ENCODE data around the gene JTB.

JTB gene

DNA sequence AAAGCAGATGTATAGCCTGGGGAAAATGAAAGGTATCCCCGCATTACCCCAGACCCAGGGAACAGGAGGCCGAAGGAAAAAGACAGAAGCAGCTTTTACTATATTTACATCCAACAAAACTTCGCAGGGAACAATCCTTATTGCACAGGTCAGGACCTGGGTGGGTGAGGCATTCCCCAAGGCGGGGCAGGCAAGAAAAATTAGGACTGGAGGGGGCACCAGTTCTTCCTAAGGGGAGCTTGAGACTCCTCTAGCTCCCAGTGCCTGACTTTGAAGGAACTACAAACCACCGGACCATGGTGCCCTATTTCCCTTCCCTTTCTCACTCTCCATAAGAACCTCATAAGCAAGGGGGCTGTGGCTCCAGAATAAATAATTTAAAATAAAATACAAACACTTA is 48.0 kb downstream of the JTB start:
- Histone ChIP-seq H3K9ac (ENCODE audit: low read length) (no peak overlapping the region), H2BK12ac (ENCODE audit: low read length in 2 of 2) (peak overlapping the region; percentile 20 to 65), H3K36me3 (ENCODE audit: control insufficient read depth in 1 of 2, insufficient read depth in 2 of 2, low read depth in 1 of 2, low read length in 2 of 2) (peaks cover 42 to 47% of the 10 kb centered on the region in 2 experiments), H3K14ac (ENCODE audit: low read length in 2 of 2) (no peak overlapping the region), H3K79me1 (replicated peaks; ENCODE audit: low read length, poor library complexity, severe bottlenecking) (peaks cover 1% of the 10 kb centered on the region), H3K4me1 (ENCODE audit: control insufficient read depth, insufficient read depth, low read depth, low read length) (peaks cover 4% of the 10 kb centered on the region), H3K4me3 (ENCODE audit: insufficient read depth in 1 of 2, low read depth in 1 of 2, low read length in 2 of 2) (no peak overlapping the region), H4K8ac (ENCODE audit: low read length) (no peak overlapping the region), H2BK15ac (ENCODE audit: low read depth, poor library complexity, severe bottlenecking) (peak overlapping the region; percentile 39), H3K9me3 (ENCODE audit: control insufficient read depth, low read length) (no peaks in the 10 kb centered on the region), H3K4ac (ENCODE audit: low read depth in 1 of 2, low read length in 2 of 2) (peak overlapping the region in 1 of 2 experiments; percentile 73), H3K23ac (ENCODE audit: low read length in 2 of 2) (no peak overlapping the region), H3K18ac (ENCODE audit: low read depth in 1 of 2, low read length in 2 of 2) (peak overlapping the region; percentile 30 to 91), H2BK120ac (ENCODE audit: low read depth, low read length) (peak overlapping the region; percentile 42), H2AK5ac (ENCODE audit: low read length, severe bottlenecking) (no peak overlapping the region), H2AFZ (ENCODE audit: low read depth, low read length) (no peak overlapping the region), H4K91ac (ENCODE audit: low read length) (no peak overlapping the region), H3K27me3 (ENCODE audit: control insufficient read depth in 1 of 2, insufficient read depth in 1 of 2, low read length in 2 of 2) (no peaks in the 10 kb centered on the region), H3K4me2 (ENCODE audit: low read length, poor library complexity, severe bottlenecking) (no peak overlapping the region), H2BK5ac (ENCODE audit: low read depth, low read length, poor library complexity, severe bottlenecking) (no peak overlapping the region), H3K27ac (ENCODE audit: low read length, poor library complexity, severe bottlenecking) (no peak overlapping the region)
- DNase-seq = no peak
- 95% methylated on average over 4 of the region's 5 CpGs for WGBS

DNA sequence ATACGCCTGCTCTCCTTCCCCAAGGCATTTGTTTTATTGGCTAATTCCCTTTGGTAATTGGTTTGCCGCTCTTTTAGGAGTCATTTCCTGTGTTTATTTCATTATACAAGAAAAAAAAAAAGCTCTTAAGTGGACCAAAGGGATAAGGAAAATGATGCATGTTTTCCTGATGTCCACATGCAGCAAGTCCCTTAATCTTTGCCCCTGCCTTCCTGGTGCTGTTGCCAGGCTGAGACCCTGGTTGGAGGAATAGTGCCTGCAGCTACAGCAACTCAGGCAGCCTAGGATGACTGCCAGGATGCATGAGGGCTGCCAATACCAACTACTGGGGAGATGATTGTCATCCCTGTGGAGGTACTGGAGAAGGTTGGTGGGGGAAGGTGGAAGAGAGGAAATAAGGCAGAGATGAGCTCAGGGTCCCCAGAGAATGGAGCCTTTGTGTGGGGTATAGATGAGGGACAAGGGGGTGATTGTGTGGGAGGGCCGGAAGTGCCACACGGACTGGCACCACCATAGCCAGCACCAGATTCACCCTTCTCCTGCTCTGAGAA is 48.6 kb downstream of the JTB start:
- Histone ChIP-seq H3K4me3 (ENCODE audit: insufficient read depth in 1 of 2, low read depth in 1 of 2, low read length in 2 of 2) (peak overlapping the region in 1 of 2 experiments; percentile 32), H3K4me2 (ENCODE audit: low read length, poor library complexity, severe bottlenecking) (no peak overlapping the region), H2BK12ac (ENCODE audit: low read length in 2 of 2) (peak overlapping the region; percentile 20 to 65), H4K91ac (ENCODE audit: low read length) (no peak overlapping the region), H3K36me3 (ENCODE audit: control insufficient read depth in 1 of 2, insufficient read depth in 2 of 2, low read depth in 1 of 2, low read length in 2 of 2) (peaks cover 36 to 42% of the 10 kb centered on the region in 2 experiments), H3K79me1 (replicated peaks; ENCODE audit: low read length, poor library complexity, severe bottlenecking) (peaks cover 1% of the 10 kb centered on the region), H2AK5ac (ENCODE audit: low read length, severe bottlenecking) (no peak overlapping the region), H3K18ac (ENCODE audit: low read depth in 1 of 2, low read length in 2 of 2) (peak overlapping the region; percentile 50 to 91), H3K9me3 (ENCODE audit: control insufficient read depth, low read length) (no peaks in the 10 kb centered on the region), H3K27me3 (ENCODE audit: control insufficient read depth in 1 of 2, insufficient read depth in 1 of 2, low read length in 2 of 2) (no peaks in the 10 kb centered on the region), H3K27ac (ENCODE audit: low read length, poor library complexity, severe bottlenecking) (no peak overlapping the region), H2BK120ac (ENCODE audit: low read depth, low read length) (no peak overlapping the region), H3K14ac (ENCODE audit: low read length in 2 of 2) (peak overlapping the region in 1 of 2 experiments; percentile 71), H2BK5ac (ENCODE audit: low read depth, low read length, poor library complexity, severe bottlenecking) (no peak overlapping the region), H2AFZ (ENCODE audit: low read depth, low read length) (no peak overlapping the region), H3K9ac (ENCODE audit: low read length) (no peak overlapping the region), H4K8ac (ENCODE audit: low read length) (peak overlapping the region; percentile 80), H3K4ac (ENCODE audit: low read depth in 1 of 2, low read length in 2 of 2) (peak overlapping the region in 1 of 2 experiments; percentile 73), H3K4me1 (ENCODE audit: control insufficient read depth, insufficient read depth, low read depth, low read length) (peaks cover 4% of the 10 kb centered on the region), H3K23ac (ENCODE audit: low read length in 2 of 2) (no peak overlapping the region), H2BK15ac (ENCODE audit: low read depth, poor library complexity, severe bottlenecking) (peak overlapping the region; percentile 39)
- no CpG with 5 or more reads among the region's 4 CpGs for WGBS
- peak; percentile 85 for DNase-seq

DNA sequence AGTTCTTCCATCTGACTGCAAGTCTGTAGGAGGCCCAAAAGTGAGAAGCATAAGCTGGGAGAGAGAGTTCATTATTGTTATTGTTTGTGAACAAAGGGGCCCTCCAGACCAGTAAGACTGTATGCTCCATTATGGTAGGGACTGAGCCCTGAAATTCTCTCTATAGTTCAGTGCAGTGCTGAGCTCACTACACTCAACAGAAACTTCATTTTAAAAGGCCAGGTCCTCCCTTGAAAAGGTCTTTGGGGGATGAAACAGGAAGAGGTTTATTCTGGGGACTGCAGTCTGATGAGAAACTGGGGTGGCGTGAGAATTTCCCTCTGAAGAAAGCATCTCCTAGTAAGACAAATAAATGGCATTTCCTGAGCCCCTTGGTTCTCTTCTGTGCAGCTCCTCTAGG is 49.2 kb downstream of the JTB start:
- WGBS = 71% methylated on average over 1 of the region's 1 CpG
- no peak for DNase-seq

DNA sequence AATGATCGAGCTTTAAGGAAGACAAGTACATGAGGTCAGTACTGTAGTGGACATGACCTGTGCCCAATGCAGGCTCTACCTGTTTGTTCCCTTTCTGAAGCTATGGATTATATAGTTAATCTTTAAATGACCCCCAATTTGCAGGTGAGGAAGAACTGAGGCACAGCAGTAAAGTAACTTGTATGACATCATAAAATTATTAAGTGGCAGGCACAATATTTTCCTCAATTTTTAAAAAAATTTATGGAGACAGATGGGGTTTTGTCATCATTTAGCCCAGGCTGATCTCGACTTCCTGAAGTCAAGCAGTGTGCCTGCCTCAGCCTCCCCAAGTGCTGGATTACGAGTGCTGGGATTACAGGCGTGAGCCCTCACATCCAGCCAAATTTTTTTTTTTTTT is 51.1 kb downstream of the JTB start:
- H3K27ac ChIP-seq (ENCODE audit: low read length, poor library complexity, severe bottlenecking) = no peak overlapping the region

More for the DNA sequence above, 49.2 kb downstream of the JTB start:
- peak overlapping the region in 1 of 2 experiments; percentile 51 for H2BK12ac ChIP-seq (ENCODE audit: low read length in 2 of 2)
- no peak overlapping the region for H3K4ac ChIP-seq (ENCODE audit: low read depth in 1 of 2, low read length in 2 of 2)
- no peak overlapping the region for H3K23ac ChIP-seq (ENCODE audit: low read length in 2 of 2)
- H2AFZ ChIP-seq (ENCODE audit: low read depth, low read length) = no peak overlapping the region
- peak overlapping the region; percentile 46 for H4K91ac ChIP-seq (ENCODE audit: low read length)
- peaks cover 30 to 36% of the 10 kb centered on the region in 2 experiments for H3K36me3 ChIP-seq (ENCODE audit: control insufficient read depth in 1 of 2, insufficient read depth in 2 of 2, low read depth in 1 of 2, low read length in 2 of 2)
- no peaks in the 10 kb centered on the region for H3K27me3 ChIP-seq (ENCODE audit: control insufficient read depth in 1 of 2, insufficient read depth in 1 of 2, low read length in 2 of 2)
- H3K4me3 ChIP-seq (ENCODE audit: insufficient read depth in 1 of 2, low read depth in 1 of 2, low read length in 2 of 2) = no peak overlapping the region
- no peak overlapping the region for H3K27ac ChIP-seq (ENCODE audit: low read length, poor library complexity, severe bottlenecking)
- peaks cover 4% of the 10 kb centered on the region for H3K4me1 ChIP-seq (ENCODE audit: control insufficient read depth, insufficient read depth, low read depth, low read length)
- H2BK15ac ChIP-seq (ENCODE audit: low read depth, poor library complexity, severe bottlenecking) = no peak overlapping the region
- H3K9ac ChIP-seq (ENCODE audit: low read length) = no peak overlapping the region
- no peak overlapping the region for H4K8ac ChIP-seq (ENCODE audit: low read length)
- no peaks in the 10 kb centered on the region for H3K9me3 ChIP-seq (ENCODE audit: control insufficient read depth, low read length)
- peak overlapping the region in 1 of 2 experiments; percentile 50 for H3K18ac ChIP-seq (ENCODE audit: low read depth in 1 of 2, low read length in 2 of 2)
- H3K14ac ChIP-seq (ENCODE audit: low read length in 2 of 2) = peak overlapping the region in 1 of 2 experiments; percentile 10
- no peak overlapping the region for H3K4me2 ChIP-seq (ENCODE audit: low read length, poor library complexity, severe bottlenecking)
- peaks cover 1% of the 10 kb centered on the region for H3K79me1 ChIP-seq (replicated peaks; ENCODE audit: low read length, poor library complexity, severe bottlenecking)
- H2BK120ac ChIP-seq (ENCODE audit: low read depth, low read length) = no peak overlapping the region
- no peak overlapping the region for H2BK5ac ChIP-seq (ENCODE audit: low read depth, low read length, poor library complexity, severe bottlenecking)
- no peak overlapping the region for H2AK5ac ChIP-seq (ENCODE audit: low read length, severe bottlenecking)

More for the DNA sequence above, 51.1 kb downstream of the JTB start:
- Histone ChIP-seq H3K9me3 (ENCODE audit: control insufficient read depth, low read length) (no peaks in the 10 kb centered on the region), H2BK120ac (ENCODE audit: low read depth, low read length) (no peak overlapping the region), H3K4me1 (ENCODE audit: control insufficient read depth, insufficient read depth, low read depth, low read length) (peaks cover 5% of the 10 kb centered on the region), H2BK5ac (ENCODE audit: low read depth, low read length, poor library complexity, severe bottlenecking) (no peak overlapping the region), H3K4me2 (ENCODE audit: low read length, poor library complexity, severe bottlenecking) (no peak overlapping the region), H3K27me3 (ENCODE audit: control insufficient read depth in 1 of 2, insufficient read depth in 1 of 2, low read length in 2 of 2) (no peaks in the 10 kb centered on the region), H4K8ac (ENCODE audit: low read length) (no peak overlapping the region), H3K4me3 (ENCODE audit: insufficient read depth in 1 of 2, low read depth in 1 of 2, low read length in 2 of 2) (no peak overlapping the region), H2BK15ac (ENCODE audit: low read depth, poor library complexity, severe bottlenecking) (peak overlapping the region; percentile 21), H3K9ac (ENCODE audit: low read length) (no peak overlapping the region), H3K4ac (ENCODE audit: low read depth in 1 of 2, low read length in 2 of 2) (no peak overlapping the region), H2AFZ (ENCODE audit: low read depth, low read length) (no peak overlapping the region), H2BK12ac (ENCODE audit: low read length in 2 of 2) (no peak overlapping the region), H3K79me1 (replicated peaks; ENCODE audit: low read length, poor library complexity, severe bottlenecking) (no peaks in the 10 kb centered on the region), H4K91ac (ENCODE audit: low read length) (no peak overlapping the region), H2AK5ac (ENCODE audit: low read length, severe bottlenecking) (no peak overlapping the region), H3K18ac (ENCODE audit: low read depth in 1 of 2, low read length in 2 of 2) (no peak overlapping the region), H3K23ac (ENCODE audit: low read length in 2 of 2) (no peak overlapping the region), H3K36me3 (ENCODE audit: control insufficient read depth in 1 of 2, insufficient read depth in 2 of 2, low read depth in 1 of 2, low read length in 2 of 2) (peaks cover 16 to 22% of the 10 kb centered on the region in 2 experiments), H3K14ac (ENCODE audit: low read length in 2 of 2) (no peak overlapping the region)
- 92% methylated on average over 4 of the region's 4 CpGs for WGBS
- no peak for DNase-seq
